NCI-H82 treated with DMSO at 0.1 percent for 48 hours (cell line): Measurements from ENCODE around the gene PRR15.
"Not testable (repeated sequence)": the region's sequence is repeated elsewhere in the genome, so short reads cannot be mapped to it uniquely, and the experiment has no call there.

Source experiments
- DNase-seq: peaks from one replicate; lab custom pipeline; 2025; ENCODE audit not compliant: unreplicated experiment; lab: John Stamatoyannopoulos, UW

Gene PRR15, protein sequence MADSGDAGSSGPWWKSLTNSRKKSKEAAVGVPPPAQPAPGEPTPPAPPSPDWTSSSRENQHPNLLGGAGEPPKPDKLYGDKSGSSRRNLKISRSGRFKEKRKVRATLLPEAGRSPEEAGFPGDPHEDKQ

DNA sequence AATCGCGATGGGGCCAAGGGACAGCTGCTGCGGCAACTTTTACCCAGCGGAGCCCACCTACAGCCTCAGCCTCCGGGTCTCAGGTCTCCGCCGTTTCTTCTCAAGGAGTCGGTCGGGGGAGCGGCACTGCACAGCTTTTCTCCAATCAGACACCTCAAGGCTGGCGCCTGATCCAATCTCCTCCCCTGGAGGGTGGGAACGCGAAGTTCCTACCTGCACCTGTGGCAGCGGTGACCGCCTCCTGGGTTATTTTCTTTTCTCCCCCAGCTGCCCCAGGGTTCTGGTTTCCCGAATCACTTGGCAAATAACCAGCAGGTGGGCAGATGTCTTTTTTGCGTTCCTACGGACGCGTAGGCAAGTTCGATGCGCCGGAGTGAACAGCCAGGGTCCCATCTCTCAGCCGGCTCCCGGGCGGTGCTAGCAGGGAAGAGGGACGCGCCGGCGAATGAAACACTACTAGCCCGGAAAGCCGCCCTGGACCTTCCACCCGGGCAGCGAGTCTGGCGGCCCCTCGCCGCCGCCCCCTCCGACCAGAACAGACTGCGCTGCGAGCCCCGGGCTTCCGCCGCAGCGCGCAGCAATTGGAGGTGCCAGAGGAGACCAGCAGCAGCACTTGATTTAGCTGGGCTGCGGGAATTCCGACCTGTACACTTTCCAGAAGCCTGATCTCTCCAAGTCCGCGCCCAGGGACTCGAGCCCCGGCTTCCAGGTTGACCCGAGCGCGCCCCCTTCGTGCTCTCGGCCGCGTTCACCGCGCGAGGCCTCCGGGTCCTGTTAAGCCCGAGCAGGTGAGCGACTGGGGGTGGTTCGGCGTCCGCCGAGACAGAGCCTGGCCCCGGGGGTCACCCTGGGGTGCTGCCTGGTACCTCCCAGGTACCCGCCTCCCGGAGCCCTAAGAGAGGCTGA is at the start of gene PRR15:
Gene PRR15, plus strand, starts transcription at position 246 of the 906 bp plus-strand sequence. CDS start 2,495 bp downstream, outside the sequence.
- peak; percentile 9 for DNase-seq

DNA sequence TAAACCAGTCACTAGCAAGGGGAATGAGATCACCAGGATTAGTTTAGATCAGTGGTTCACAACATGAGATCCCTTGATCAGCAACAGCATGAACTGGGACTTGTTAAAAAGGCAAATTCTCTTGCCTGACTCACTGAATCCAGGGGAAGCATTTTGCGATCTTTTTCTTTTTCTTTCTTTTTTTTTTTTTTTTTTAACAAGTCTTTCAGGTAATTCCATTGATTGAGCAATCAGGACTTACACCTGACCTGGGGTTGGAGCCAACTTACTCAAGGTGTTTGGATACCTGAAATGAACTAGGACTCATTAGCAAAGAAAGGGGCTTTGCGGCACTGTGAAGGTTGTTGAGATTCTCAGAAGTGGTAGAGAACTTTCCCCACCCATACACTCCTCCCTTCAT is 47.1 kb upstream of the PRR15 start:
- DNase-seq = no peak

DNA sequence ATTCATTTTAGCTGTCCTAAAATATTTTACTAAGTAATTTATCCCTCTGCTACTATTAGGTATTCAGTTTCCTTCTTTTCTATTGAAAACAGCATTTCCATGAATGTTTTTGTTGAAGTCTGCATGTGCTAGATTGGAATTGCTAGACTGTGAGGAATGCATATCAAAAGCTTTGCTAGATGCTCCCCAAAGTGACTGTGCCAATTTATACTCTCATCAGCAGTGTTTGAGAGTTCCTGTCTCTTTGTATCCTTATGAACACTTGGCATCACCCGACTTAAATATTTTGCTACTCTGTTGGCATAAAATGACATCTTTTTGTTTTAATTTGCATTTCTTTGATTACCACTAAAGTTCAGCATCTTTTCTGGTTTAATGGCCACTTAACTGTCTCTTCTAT is 45.0 kb upstream of the PRR15 start:
- DNase-seq = no peak

DNA sequence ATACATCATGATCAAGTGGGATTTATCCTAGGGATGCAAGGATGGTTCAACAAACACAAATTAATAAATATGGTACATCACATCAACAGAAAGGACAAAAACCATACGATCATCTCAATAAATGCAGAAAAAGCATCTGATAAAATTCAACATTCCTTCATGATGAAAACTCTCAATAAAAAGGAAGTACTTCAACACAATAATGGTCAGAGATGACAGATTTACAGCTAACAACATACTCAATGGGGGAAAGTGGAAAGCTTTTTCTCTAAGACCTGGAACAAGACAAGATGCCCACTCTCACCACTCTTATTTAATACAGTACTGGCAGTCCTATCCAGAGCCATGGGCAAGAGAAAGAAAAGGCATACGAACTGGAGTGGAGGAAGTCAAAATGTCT is 39.9 kb upstream of the PRR15 start:
- DNase-seq = no peak

DNA sequence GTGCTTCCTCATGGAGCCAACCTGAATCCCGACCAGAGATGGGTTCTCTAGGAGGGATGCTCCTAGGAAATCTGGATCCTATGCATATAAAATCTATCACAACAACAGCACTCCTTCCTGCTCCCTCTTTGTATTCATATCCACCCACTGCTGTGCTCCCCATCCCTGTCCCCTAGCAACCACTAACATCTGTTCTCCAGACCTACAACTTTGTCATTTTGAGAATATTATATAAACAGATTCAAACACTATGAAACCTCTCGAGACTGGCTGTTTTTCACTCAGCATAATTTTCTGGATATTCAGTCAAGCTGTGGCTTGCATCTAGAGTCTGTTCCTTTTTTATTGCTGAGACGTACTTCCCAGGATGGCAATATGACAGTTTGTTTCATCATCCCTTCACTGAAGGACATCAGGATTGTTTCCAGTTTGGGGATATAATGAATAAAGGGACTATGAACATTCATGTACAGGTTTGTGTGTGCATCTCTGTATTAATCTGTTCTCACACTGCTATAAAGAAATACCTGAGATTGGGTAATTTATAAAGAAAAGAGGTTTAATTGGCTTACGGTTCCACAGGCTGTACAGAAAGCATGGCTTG is 36.0 kb upstream of the PRR15 start:
- DNase-seq = no peak

DNA sequence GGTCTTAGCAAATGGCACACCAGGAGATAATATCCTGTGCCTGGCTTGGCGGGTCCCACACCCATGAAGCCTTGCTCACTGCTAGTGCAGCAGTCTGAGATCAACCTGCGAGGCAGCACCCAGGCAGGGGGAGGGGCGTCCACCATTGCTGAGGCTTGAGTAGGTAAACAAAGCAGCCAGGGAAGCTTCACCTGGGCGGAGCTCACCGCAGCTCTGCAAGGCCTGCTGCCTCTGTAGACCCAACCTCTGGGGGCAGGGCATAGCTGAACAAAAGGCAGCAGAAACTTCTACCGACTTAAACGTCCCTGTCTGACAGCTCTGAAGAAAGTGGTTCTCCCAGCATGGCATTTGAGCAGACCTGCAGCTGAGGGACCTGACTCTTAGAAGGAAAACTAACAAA is 35.1 kb upstream of the PRR15 start:
- DNase-seq = not testable (repeated sequence)

DNA sequence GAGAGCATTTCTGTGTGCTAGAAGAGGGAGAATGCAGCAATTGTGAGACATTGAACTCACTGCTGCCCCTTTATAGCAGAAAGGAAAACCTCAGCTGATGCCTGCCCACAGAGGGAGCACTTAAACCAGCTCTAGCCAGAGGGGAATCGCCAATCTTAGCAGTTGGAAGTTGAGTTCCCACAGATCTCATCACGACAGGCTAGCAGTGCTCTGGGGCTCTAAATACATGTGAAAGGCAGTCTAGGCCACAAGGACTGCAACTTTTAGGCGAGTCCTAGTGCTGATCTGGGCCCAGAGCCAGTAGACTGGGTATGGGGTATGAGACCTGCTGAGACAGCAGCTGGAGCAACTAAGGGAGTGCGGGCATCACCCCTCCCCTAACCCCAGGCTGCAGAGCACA is 25.2 kb upstream of the PRR15 start:
- DNase-seq = no peak

DNA sequence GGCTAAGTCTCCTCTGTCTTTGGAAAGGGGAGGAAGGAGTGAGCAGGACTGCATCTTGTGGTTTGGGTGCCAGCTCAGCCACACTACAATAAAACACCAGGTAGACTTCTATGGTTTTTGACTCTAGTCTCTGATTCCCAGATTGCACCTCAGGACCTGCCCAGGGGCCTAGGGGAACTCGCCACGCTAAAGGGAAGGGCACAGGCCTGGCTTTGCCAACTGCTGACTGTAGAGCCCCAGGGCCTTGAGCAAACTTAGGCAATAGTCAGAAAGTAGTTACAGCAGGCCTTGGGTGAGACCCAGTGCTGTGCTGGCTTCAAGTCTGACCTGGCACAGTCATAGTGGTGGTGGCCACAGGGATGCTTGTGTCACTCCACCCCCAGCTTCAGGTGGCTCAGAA is 24.2 kb upstream of the PRR15 start:
- no peak for DNase-seq

DNA sequence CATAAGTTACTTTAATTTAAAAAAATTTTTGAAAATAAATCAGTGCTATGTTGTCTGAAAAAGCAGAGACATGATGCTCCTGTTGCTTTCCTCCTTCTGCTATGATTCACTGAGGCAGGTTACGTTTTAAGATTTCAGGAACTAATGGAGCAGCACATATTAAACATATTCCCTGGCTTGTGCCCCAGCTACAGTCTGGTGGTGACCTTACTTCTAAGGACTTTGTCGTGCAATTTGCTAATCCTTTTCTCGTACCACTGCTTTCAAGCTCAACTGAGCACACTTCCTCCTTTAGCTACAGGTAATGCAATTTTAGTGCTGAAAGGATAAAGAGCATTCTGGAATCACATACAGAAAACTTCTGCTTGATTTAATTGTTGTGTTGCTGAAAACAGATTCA is 16.2 kb upstream of the PRR15 start:
- peak; percentile 7 for DNase-seq

DNA sequence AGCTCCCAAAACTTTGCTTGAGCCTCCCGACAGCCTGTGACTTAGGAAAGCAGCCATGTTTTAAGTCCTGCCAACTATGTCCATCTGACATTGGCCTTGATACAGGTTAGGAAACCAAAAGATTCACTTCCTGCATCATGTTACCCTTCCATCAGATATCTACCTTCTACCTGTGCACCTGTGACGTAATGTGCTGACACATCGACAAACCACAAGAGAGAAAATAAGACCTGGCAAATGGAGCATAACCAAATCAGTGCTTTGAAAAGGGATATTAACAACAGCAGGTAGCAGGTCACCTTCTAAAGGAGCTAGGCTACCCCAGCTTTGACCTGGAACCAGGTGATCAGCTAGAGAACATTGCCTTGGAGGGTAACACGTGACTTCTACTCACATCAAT is 14.8 kb upstream of the PRR15 start:
- DNase-seq = no peak

DNA sequence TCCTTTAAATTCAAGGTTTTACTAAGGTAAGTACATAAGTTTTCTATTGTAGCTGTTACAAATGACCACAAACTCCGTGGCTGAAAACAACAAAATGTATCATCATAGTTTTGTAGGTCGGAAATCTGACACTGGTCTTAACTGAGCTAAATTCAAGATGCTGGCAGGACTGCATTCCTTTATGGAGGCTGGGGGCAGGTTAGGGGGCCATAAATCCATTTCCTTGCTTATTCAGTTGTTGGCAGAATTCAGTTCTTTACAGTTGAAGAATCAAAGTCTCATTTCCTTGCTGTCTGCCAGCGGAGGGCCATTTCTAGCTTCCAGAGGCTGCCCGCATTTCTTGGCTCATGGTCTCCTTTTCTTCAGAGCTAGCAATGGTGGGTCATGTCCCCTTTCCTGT is 11.2 kb upstream of the PRR15 start:
- DNase-seq = no peak

DNA sequence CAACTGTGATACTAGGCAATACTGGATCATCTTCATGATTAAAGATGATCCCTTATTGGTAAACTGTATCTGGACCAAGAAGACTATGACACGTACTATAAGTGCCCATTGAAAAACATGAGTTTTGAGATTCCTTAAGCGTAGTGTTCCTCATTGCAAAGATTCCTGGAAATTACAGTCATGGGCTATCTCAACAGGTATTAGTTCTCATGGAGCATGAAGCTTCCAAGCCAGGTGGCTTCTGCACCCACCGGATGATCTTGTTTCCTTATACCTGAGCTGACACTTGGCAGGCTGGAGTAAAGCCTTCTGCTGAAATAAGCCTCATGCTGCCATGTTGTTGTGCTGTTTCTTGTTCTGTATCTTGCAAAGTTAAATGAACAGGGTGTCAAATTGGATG is 8.6 kb upstream of the PRR15 start:
- DNase-seq = no peak

DNA sequence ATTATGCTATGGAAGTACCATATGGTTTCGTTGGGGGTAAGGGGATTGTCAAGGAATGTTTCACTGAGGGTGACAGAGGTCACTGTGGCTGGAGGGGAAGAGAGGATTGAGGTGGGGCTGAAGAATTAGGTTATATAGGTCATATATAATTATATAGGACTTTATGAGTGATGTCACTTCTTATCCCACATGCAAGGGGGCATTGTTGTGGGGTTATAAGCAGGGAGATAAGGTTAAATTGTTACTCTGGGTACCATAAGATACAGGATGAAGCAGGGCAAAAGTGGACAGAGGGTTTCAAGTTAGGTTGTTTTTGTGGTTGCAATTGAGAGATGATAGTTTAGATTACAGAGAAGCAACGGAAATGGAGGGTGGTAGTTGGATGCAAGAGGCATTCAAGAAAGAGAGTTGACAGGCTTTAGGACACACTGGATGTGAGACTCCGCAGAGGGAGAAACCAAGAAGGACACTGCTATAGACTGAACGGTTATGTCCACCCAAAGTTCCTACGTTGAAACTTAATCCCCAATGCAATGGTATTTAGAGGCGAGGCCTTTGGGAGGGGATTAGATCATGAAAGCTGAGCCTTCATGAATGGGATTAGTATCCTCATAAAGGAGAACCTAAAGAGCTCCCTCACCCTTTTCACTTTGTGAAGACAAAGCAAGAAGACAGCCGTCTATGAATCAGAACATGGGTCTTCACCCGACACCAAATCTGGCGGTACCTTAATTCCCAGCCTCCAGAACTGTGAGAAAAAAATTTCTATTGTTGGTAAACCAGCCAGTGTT is 7.0 kb upstream of the PRR15 start:
- DNase-seq = peak; percentile 70

DNA sequence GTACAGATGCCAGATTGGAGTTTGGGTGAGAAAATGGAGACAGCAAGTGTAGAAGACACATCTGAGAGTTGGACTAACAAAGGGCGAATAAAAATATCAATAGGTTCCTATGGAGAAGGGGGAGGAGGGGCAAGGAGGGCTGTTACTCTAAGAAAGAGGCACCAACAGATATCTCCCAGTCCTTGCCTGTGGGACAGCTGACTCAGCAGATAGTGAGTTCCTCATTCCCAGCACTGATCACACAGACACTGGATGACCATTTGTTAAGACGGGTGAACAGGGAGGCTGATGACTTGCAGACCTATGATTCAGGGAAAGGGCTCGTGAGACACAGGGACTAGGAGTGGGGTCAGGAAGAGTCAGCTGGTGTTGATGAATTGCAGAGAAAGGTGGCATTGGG is 5.7 kb upstream of the PRR15 start:
- no peak for DNase-seq

DNA sequence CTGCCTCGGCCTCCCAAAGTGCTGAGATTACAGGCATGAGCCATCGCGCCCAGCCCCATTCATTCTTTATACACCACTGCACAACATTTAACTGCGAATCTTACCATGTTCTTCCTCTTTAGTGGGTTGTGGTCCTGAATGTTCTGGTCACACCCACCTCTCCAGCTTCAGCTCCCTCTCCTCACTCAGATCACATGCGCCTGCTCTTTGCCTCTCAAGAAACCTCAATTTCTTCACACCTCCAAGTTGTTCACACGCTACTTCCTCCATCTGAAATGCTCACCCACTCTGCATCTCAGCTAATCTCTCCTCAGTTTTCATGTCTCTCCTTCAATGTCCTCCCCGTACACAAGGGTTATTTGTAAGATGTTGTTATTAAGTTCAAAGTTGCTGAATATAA is 2.4 kb upstream of the PRR15 start:
- no peak for DNase-seq

DNA sequence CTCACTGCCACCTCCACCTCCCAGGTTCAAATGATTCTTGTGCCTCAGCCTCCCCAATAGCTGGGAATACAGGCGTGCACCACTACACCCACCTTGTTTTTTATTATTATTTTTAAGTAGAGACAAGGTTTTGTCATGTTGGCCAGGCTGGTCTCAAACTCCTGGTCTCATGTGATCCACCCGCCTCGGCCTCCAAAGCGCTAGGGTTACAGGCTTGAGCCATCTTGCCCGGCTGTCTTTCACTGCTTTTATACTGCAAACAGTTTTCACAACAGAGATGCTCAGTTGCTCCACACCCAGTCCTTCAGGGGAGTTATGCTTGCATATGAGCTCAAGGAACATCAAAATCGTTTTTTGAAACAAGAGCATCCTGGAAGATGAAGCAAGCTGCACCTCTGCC is 1.3 kb upstream of the PRR15 start:
- no peak for DNase-seq

DNA sequence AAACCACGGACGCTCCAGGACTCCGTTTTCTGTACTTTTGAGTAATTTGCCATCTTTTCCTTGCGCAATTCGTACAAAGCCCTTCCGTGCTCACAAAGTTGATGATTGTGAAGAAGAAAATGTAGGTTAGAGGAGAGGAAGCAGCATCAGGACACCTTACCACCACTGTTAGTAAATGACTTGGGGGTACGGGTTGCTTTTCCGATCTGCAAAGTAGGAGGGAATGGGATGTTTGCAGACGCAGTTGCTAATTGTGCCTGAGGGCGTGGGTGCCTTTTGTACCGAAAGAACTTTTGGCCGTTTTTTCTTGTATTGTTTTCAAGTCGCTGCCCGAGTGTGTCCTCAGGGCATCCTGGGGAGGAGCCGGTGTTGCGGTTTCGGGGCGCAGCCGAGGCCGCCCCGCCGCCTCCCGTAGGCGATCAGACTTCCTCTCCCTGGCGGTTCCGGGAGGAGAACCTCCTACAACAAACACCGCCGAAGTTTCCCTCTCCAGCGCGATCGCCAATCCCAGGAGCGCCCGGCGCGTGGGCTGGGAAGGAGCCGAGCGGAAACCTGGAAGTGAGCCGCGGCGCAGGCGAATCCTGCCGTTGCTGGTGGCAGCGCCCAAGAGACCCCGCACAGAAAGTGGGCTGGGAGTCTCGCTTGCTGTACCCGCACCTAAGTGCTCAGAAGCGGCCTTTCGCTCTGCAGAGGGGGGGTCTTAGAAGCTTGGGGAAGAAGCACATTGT is 1.0 kb downstream of the PRR15 start:
- DNase-seq = no peak

DNA sequence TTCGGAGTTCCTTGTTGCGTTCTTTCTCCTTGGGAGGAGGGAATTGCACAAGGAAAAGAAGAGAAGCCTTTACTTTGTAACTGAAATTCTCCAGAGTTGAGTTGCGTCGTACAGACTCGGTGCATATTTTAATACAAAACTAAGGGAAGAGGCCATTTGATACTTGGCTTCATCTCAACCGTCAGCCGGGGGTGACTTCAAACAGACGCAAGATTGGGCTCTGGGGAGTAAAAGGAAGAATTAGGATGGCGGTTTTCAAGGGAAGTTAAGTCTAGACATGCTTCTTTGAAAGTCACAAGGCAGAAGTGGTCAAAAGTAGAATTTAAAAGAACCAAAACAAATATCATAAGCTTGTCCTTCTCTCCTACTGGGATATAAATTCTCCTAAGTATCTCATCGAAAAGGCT is 1.6 kb downstream of the PRR15 start:
- no peak for DNase-seq

DNA sequence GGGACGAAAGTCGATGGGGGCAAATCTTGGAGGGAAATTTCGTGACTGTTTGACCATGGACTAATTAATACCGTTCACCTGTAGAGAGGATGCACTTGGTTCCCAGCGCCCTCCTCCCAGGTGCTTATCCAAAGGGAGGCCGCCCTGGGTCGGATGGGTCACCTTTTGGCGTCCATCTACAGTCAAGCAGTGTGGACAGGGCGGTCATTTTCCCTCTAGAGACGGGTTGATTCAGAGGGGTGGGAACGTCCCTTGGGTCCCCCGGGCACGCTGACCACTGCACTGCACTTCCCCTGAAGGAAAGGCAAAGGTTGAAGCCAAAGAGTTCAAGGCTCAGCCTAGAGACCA is 2.0 kb downstream of the PRR15 start:
- no peak for DNase-seq

DNA sequence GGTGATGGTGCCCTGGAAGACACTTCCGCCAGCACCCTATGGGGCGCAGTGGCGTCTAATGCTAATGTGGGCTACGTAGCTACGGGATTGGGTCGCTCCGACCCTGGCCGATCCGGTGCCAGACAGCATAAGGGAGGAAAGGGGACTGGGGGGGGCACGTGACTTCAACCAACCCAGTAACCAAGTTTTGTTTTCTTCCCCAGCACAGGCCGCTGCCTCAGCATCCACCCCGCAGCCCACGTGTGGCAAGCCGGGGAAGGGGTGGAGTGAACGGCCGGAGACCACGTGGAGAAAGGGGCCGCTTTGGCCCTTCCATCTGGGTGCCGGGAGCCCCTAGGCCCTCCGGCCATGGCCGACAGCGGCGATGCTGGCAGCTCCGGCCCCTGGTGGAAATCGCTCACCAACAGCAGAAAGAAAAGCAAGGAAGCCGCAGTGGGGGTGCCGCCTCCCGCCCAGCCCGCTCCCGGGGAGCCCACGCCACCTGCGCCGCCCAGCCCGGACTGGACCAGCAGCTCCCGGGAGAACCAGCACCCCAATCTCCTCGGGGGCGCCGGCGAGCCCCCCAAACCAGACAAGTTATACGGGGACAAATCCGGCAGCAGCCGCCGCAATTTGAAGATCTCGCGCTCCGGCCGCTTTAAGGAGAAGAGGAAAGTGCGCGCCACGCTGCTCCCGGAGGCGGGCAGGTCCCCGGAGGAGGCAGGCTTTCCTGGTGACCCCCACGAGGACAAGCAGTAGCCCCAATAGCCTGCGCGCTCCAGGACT is 2.5 kb downstream of the PRR15 start:
- no peak for DNase-seq
